Naive B cell (primary cell): ENCODE results near the gene NUCB1. TPM values are rescaled to one million over a fixed set of nuclear protein-coding genes. Genes with fewer than 3 reads are reported as not detected.
"Not testable (repeated sequence)": the region's sequence is repeated elsewhere in the genome, so short reads cannot be mapped to it uniquely, and the experiment has no call there.

Source experiments
- ATAC-seq, 2 donors: fragments of 150-1000 bp; cut with Tn5 transposase; 2 replicates each; pipeline ENCODE4 v1.10.0; 2021; ENCODE audit warnings: low read depth in 2 of 2, mild to moderate bottlenecking in 2 of 2, moderate library complexity in 2 of 2
- DNase-seq: peaks from one replicate; pipeline ENCODE4 v3.0.0; 2022
- H3K27ac Mint-ChIP-seq, 6 donors: one replicate each; pipeline ENCODE4 v1.8.0; 2020 to 2022; ENCODE audit warnings: mild to moderate bottlenecking in 6 of 6, mixed read lengths in 6 of 6, moderate library complexity in 5 of 6, inconsistent platforms in 2 of 6
- H3K27me3 Mint-ChIP-seq, 3 donors: one replicate each; pipeline ENCODE4 v1.8.0; 2021 to 2022; ENCODE audit warnings: mixed read lengths in 3 of 3, mild to moderate bottlenecking in 1 of 3
- H3K36me3 Mint-ChIP-seq, 2 donors: one replicate each; pipeline ENCODE4 v1.8.0; 2020 to 2022; ENCODE audit warnings: mixed read lengths in 2 of 2, inconsistent platforms in 1 of 2, mild to moderate bottlenecking in 1 of 2
- H3K4me1 Mint-ChIP-seq, 3 donors: one replicate each; pipeline ENCODE4 v1.8.0; 2020 to 2022; ENCODE audit warnings: mixed read lengths in 3 of 3, inconsistent platforms in 1 of 3, mild to moderate bottlenecking in 1 of 3, moderate library complexity in 1 of 3
- H3K4me3 Mint-ChIP-seq, 8 donors: one replicate each; pipeline ENCODE4 v1.8.0; 2020 to 2022; ENCODE audit warnings: mild to moderate bottlenecking in 8 of 8, mixed read lengths in 8 of 8, moderate library complexity in 8 of 8, inconsistent platforms in 2 of 8
- H3K9me3 Mint-ChIP-seq, 7 donors: one replicate each; pipeline ENCODE4 v1.8.0; 2020 to 2022; ENCODE audit warnings: mixed read lengths in 7 of 7, mild to moderate bottlenecking in 5 of 7, inconsistent platforms in 2 of 7, moderate library complexity in 1 of 7
- polyA plus RNA-seq, 6 donors: library from polyadenylated mRNA; unstranded; fragments of 300-500 nt; fragmentation: Illumina TruSeq; gene quantifications; one replicate each; pipeline ENCODE4 v1.2.3, GENCODE V29; 2021; ENCODE audit warnings: low read depth in 6 of 6

The NUCB1 gene
- polyA plus RNA-seq, 6 donors from 2014 or later = 48.8 to 90.6 (median 54.6) TPM

DNA sequence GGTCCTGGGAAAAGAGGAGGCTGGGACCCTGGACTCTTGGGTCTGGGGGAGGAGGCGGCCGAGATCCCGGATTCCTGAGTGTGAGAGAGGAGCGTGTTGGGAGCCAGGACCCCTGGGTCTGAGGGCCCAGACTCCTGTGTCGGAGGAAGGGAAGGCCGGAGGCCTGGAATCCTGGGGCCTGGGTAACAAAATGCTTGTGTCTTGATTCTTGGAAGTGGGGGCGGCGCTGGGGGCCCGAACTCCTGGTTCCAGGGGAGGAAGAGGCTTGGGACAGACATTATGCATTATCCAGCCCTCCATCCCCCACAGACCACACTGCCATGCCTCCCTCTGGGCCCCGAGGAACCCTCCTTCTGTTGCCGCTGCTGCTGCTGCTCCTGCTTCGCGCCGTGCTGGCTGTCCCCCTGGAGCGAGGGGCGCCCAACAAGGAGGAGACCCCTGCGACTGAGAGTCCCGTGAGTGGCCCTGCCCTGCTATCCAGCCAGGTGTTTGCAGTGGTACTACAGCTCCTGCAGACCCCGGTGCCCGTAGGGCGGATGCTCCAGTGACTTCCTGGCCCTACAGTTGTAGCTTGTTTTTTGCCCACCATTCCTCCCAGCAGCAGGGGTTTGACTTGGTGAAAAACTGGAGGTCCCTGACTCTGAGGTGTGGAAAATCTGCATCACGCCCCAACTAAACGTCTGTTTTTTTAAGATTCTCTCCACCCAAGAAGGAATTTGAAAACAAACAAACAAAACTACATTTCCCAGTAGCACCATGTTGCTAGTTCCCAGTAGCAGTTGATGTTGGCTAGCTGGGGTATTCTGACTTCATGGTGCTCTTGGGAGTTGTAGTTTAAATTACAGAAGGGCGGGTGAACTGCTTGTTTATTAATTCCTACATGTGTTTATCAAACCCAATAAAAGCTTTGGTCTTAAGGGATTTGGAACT lies 630 bp downstream of the NUCB1 start:
- Mint-ChIP-seq H3K4me1 (peaks cover 30 to 45% (median 41%) of the 10 kb centered on the region in 3 donors), H3K4me3 (peak overlapping the region; percentile 92 to 100 (median 98)), H3K9me3 (no peaks in the 10 kb centered on the region), H3K36me3 (no peaks in the 10 kb centered on the region), H3K27me3 (peaks cover 0 to 25% (median 8%) of the 10 kb centered on the region in 3 donors), H3K27ac (peak overlapping the region; percentile 81 to 98 (median 92))
- no peak for DNase-seq
- ATAC-seq = no peak

DNA sequence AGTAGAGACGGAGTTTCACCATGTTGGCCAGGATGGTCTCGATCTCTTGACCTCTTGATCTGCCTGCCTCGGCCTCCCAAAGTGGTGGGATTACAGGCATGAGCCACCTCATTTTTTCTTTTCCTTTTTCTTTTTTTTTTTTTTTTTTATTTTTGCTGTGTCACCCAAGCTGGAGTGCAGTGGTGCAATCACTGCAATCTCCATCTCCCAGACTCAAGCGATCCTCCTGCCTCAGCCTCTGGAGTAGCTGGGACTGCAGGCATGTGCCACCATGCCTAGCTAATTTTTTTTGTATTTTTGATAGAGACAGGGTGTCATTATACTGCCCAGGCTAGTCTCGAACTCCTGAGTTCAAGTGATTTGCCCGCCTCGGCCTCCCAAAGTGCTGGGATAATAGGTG lies 2.2 kb downstream of the NUCB1 start:
- not testable (repeated sequence) for DNase-seq, H3K27me3 Mint-ChIP-seq, ATAC-seq, H3K36me3 Mint-ChIP-seq, H3K27ac Mint-ChIP-seq, H3K9me3 Mint-ChIP-seq
- H3K4me1 Mint-ChIP-seq = peaks cover 23 to 31% (median 30%) of the 10 kb centered on the region in 3 donors
- H3K4me3 Mint-ChIP-seq = peak overlapping the region in 4 of 8 donors; percentile 52 to 92 (median 64)

DNA sequence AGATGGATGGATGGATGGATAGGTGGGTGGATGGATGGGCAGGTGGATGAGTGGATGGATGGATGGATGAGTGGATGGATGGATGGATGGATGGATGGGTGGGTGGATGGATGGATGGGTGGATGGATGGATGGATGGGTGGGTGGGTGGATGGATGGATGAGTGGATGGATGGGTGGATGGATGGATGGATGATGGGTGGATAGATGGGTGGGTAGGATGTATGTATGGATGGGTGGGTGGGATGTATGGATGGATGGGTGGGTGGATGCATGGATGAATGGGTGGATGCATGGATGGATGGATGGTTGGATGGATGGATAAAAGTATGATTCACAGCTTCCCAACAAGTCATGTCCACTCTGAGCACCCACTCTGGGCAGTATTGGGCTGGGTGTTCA lies 3.7 kb downstream of the NUCB1 start:
- H3K27me3 Mint-ChIP-seq, DNase-seq, H3K4me3 Mint-ChIP-seq, H3K36me3 Mint-ChIP-seq, H3K27ac Mint-ChIP-seq, ATAC-seq, H3K9me3 Mint-ChIP-seq: not testable (repeated sequence)
- H3K4me1 Mint-ChIP-seq = peaks cover 23 to 33% (median 30%) of the 10 kb centered on the region in 3 donors

DNA sequence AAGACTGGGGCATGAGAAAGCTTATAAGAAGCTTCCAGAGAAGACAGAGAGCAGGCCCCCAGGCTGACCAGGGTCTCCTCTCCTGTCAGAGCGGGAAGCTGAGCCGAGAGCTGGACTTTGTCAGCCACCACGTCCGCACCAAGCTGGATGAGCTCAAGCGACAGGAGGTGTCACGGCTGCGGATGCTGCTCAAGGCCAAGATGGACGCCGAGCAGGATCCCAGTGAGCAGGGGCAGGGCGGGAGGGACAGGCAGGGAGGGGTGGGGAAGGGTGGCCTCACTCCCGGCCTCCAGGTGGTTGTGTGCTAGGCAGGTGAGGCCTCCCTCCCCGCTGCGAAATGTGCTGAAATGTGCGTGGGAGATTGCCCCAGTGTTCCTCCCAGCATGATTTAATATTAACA lies 5.6 kb downstream of the NUCB1 start:
- Mint-ChIP-seq H3K9me3 (no peaks in the 10 kb centered on the region), H3K4me1 (peaks cover 19 to 29% (median 20%) of the 10 kb centered on the region in 3 donors), H3K27ac (no peak overlapping the region), H3K36me3 (peaks cover 0 to 6% of the 10 kb centered on the region in 2 donors), H3K27me3 (no peaks in the 10 kb centered on the region), H3K4me3 (peak overlapping the region in 1 of 8 donors; percentile 66)
- DNase-seq (no peak), ATAC-seq (no peak)

DNA sequence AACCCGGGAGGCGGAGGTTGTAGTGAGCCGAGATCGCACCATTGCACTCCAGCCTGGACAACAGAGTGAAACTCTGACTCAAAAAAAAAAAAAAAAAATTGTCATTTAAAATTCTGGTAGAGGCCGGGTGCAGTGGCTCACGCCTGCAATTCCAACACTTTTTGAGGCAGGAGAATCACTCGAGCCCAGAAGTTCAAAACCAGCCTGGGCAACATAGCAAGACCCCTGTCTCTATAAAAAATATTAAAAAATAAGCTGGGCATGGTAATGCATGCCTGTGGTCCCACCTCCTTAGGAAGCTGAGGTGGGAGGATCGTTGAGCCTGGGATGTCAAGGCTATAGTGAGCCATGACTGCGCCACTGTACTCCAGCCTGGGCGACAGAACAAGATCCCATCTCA lies 6.2 kb downstream of the NUCB1 start:
- DNase-seq (no peak), ATAC-seq (no peak)
- Mint-ChIP-seq H3K4me3 (no peak overlapping the region), H3K27me3 (no peaks in the 10 kb centered on the region), H3K27ac (no peak overlapping the region), H3K36me3 (peaks cover 0 to 6% of the 10 kb centered on the region in 2 donors), H3K9me3 (no peaks in the 10 kb centered on the region), H3K4me1 (peaks cover 13 to 22% (median 19%) of the 10 kb centered on the region in 3 donors)

DNA sequence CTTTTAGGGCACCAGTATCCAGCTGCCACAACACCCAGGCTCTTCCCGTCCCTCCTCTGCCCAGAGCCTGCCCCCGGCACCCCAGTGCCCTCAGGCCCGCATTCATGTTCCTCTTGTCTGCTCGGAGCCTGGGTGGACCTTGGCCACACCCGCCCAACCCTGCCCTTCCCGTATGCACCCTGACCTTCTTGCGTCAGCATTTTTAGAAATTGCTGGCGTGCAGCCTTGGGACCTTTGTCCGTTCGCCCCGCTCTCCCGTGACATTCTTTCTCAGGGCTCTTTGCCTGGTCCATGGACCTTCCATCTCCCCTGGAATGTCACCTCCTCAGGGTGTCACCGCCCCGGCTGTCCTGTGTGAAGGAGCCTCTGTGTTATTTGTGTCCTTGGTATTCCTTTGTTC lies 7.6 kb downstream of the NUCB1 start:
- Mint-ChIP-seq H3K9me3 (no peaks in the 10 kb centered on the region), H3K27me3 (no peaks in the 10 kb centered on the region), H3K36me3 (peaks cover 6 to 8% of the 10 kb centered on the region in 2 donors), H3K27ac (no peak overlapping the region), H3K4me3 (no peak overlapping the region), H3K4me1 (peaks cover 1 to 13% (median 11%) of the 10 kb centered on the region in 3 donors)
- no peak for ATAC-seq
- no peak for DNase-seq

DNA sequence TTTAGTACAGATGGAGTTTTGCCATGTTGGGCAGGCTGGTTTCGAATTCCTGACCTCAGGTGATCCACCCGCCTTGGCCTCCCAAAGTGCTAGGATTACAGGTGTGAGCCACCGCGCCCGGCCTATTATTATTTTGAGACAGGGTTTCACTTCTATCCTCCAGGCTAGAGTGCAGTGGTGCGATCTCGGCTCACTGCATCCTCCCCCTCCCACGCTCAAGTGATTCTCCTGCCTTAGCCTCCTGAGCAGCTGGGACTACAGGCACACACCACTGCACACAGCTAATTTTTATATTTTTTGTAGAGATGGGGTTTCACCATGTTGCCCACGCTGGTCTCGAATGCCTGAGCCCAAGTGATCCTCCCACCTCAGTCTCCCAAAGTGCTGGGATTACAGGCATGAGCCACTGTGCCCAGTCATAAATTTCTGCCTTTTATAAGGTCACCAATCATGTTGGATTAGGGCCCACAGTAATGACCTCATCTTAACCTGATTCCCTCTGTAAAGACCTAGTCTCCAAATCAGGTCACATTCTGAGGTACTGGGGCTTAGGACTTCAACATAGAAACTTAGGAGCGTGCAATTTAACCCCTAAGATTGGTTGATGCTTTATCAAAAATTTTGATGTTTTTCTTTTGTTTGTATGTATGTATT lies 9.4 kb downstream of the NUCB1 start:
- H3K4me3 Mint-ChIP-seq = peak overlapping the region in 1 of 8 donors; percentile 3

DNA sequence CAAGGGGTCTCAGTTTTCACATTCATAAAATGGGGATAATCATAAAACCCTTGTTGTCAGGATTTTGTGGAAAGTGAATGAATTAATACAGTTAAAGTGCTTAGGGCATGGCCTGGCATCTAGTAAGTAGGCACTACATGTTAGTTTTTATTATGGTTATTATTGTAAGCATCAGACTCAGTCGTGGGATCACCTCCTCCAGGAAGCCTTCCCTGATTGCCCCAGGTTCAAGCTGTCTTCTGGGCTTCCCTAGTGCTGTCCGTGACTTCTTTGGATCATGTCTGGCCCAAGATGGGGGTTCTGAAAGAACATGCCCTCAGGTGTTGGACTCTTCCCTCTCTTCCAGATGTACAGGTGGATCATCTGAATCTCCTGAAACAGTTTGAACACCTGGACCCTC lies 10.7 kb downstream of the NUCB1 start:
- Mint-ChIP-seq H3K27me3 (no peaks in the 10 kb centered on the region), H3K27ac (peak overlapping the region in 1 of 6 donors; percentile 67), H3K4me3 (no peak overlapping the region), H3K9me3 (no peaks in the 10 kb centered on the region), H3K36me3 (peaks cover 19 to 20% of the 10 kb centered on the region in 2 donors), H3K4me1 (peaks cover 0 to 9% (median 4%) of the 10 kb centered on the region in 3 donors)
- ATAC-seq = no peak
- no peak for DNase-seq

More for the DNA sequence above, 9.4 kb downstream of the NUCB1 start:
- DNase-seq, ATAC-seq, H3K4me1 Mint-ChIP-seq, H3K27me3 Mint-ChIP-seq, H3K27ac Mint-ChIP-seq, H3K9me3 Mint-ChIP-seq: not testable (repeated sequence)
- peaks cover 16 to 18% of the 10 kb centered on the region in 2 donors for H3K36me3 Mint-ChIP-seq

DNA sequence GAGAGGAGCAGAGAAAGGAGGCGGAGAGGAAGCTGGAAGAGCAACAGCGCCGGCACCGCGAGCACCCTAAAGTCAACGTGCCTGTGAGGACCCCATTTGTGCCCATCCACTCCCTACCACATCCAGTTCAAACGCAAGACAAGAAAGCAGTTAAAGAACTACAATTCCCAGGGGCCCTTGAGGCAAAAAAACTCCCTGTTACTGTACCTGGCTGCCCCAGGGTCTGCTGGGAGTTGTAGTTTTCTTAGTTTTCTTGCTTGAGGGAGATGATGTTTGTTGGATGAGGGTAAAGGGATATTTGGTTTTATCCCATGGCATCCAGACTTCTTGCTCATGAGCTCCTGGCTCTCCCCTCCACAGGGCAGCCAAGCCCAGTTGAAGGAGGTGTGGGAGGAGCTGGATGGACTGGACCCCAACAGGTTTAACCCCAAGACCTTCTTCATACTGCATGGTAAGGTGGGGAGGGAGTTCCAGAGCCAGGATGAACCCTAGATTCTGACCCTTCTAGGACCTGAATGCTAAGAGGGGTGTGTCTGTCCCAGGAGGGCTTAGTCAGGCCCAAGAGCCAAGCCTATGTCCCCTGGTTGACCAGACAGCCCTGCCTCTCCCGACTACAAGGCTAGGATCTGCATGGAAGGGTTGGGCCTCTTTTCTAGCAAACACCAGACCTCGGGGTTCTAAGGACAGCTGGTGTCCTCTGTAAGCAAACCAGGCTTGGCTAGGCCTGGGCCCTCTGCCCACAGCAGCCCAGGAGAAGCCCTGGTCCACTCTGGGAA lies 13.2 kb downstream of the NUCB1 start:
- Mint-ChIP-seq H3K4me3 (no peak overlapping the region), H3K27me3 (no peaks in the 10 kb centered on the region), H3K27ac (peak overlapping the region in 1 of 6 donors; percentile 56), H3K9me3 (no peaks in the 10 kb centered on the region), H3K4me1 (peaks cover 8 to 18% (median 10%) of the 10 kb centered on the region in 3 donors), H3K36me3 (peaks cover 23 to 25% of the 10 kb centered on the region in 2 donors)
- peak; percentile 37 for DNase-seq
- ATAC-seq = peak; percentile 47 to 52

DNA sequence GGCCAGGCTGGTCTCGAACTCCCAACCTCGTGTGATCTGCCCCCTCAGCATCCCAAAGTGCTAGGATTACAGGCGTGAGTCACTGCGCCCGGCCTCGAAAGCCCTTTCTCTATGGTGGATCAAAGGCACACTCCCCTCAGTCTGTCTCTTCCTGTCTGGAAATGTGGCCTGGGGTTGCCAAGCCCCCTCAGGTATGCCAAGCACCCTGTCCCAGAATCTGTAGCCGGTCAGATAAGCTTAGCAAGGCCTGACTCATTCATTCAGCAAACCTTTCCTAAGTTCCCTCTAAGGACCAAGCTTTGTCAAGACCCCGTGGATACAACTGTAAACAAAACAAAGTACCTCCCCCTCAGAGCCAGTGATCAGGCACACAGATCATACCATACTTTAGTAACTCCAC lies 14.1 kb downstream of the NUCB1 start:
- peaks cover 23 to 31% of the 10 kb centered on the region in 2 donors for H3K36me3 Mint-ChIP-seq
- ATAC-seq (no peak), DNase-seq (no peak)
- no peaks in the 10 kb centered on the region for H3K9me3 Mint-ChIP-seq
- H3K4me1 Mint-ChIP-seq = peaks cover 10 to 20% (median 11%) of the 10 kb centered on the region in 3 donors
- no peak overlapping the region for H3K4me3 Mint-ChIP-seq
- peak overlapping the region in 1 of 6 donors; percentile 10 for H3K27ac Mint-ChIP-seq
- H3K27me3 Mint-ChIP-seq = no peaks in the 10 kb centered on the region

DNA sequence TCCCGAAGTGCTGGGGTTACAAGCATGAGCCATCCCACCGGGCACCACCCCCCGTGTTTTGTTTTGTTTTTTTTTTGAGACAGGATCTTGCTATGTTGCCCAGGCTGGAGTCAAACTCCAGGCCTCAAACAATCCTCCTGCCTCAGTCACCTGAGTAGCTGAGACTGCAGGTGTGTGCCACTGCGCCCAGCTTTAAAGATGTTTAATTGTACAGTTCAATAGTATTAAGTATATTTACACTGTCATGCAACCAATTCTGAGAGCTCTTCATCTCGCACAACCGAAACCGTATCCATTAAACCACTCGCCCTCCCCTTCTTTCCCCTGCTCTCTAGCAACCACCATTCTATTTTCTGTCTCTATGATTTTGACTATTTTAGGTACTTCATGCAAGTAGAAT lies 15.6 kb downstream of the NUCB1 start:
- DNase-seq (no peak), ATAC-seq (no peak)
- H3K36me3 Mint-ChIP-seq = peaks cover 23 to 31% of the 10 kb centered on the region in 2 donors
- peaks cover 6 to 14% (median 11%) of the 10 kb centered on the region in 3 donors for H3K4me1 Mint-ChIP-seq
- no peaks in the 10 kb centered on the region for H3K9me3 Mint-ChIP-seq
- H3K4me3 Mint-ChIP-seq = no peak overlapping the region
- no peaks in the 10 kb centered on the region for H3K27me3 Mint-ChIP-seq
- peak overlapping the region in 1 of 6 donors; percentile 37 for H3K27ac Mint-ChIP-seq

DNA sequence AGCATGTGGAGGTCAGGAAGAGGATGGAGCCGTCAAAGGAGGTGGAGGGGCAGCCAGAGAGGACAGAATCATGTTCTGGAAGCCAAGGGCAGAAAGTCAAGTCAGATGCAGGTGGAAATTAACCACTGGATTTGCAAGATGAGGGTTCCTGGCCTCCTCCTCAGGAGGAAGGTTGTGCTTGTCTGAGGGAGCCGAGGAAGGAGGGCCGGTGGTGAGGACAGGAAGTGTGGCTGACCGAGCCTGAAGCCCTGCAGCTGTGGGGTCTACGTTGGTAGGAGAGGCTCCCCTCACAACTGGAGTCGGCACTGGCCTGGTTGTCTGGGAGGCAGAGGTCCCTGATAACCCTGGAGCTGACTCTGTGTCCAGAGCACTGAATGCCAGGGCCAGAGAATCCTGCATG lies 18.0 kb downstream of the NUCB1 start:
- Mint-ChIP-seq H3K27me3 (no peaks in the 10 kb centered on the region), H3K4me3 (no peak overlapping the region), H3K4me1 (peaks cover 6 to 14% (median 11%) of the 10 kb centered on the region in 3 donors), H3K27ac (peak overlapping the region in 4 of 6 donors; percentile 38 to 89 (median 68)), H3K9me3 (no peaks in the 10 kb centered on the region), H3K36me3 (peaks cover 13 to 26% of the 10 kb centered on the region in 2 donors)
- DNase-seq = no peak
- ATAC-seq = no peak

DNA sequence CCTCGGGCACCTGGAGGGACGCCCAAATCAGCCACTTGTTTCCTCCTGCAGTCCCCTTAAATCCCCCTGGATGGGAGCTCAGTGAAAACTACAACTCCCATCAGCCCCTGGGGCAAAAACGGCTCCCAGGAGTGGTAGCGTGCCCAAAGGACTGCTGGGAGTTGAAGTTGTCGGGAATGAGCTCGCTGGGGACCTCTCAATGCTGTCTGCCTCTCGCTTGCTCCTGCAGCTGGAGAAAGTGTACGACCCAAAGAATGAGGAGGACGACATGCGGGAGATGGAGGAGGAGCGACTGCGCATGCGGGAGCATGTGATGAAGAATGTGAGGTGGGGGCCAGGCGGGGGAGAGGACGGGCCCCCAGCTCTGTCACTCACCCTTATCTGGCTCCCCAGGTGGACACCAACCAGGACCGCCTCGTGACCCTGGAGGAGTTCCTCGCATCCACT lies 18.7 kb downstream of the NUCB1 start:
- Mint-ChIP-seq H3K27ac (peak overlapping the region in 3 of 6 donors; percentile 15 to 83 (median 53)), H3K4me1 (peaks cover 6 to 16% (median 11%) of the 10 kb centered on the region in 3 donors), H3K9me3 (no peaks in the 10 kb centered on the region), H3K4me3 (peak overlapping the region in 1 of 8 donors; percentile 41), H3K27me3 (no peaks in the 10 kb centered on the region), H3K36me3 (peaks cover 10 to 22% of the 10 kb centered on the region in 2 donors)
- DNase-seq (no peak), ATAC-seq (peak in 1 of 2 donors; percentile 23)
